GM18499 (cell line): Measurements from ENCODE around the gene MCM6.
A peak's percentile ranks its signal among the peaks of the same experiment; 100 is the strongest.
"Not testable (repeated sequence)": the region's sequence is repeated elsewhere in the genome, so short reads cannot be mapped to it uniquely, and the experiment has no call there.

Source experiments
- ATAC-seq: cut with Tn5 transposase; IDR thresholded peaks from one replicate; pipeline ENCODE4 v1.9.1; 2021; ENCODE audit warnings: moderate number of reproducible peaks; ENCODE audit not compliant: insufficient read depth, unreplicated experiment

Gene MCM6

DNA sequence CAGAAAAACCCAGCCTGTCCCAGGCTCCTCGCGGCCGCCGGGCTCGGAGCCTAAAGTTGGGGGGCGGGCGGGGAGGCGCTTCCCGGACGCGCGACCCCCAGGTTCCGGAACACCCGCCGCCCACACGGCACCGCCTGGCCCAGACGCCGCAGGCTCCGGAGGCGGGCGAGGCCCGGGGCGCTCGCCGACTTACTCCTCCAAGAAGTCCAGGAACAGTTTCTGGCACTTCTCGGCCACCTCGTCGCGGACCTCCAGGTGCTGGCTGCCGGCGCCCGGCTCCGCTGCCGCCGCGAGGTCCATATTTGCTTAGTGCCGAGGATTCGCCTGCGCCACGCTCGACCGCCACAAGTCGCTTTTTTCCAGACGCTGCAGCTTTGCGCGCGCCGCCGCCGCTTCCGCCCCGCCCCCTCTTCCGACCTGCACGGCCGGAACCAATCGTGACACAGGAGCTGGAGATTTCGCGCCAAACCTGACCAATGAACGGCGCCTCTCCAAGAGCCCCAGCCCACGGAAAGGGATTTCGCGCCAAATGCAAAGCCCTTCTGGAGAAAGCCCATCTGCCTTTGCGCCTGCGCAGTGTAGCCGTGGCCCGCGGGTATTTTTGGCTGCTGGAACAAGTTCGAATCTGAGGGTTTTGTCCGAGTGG, at the start of gene MCM6:
TSS of gene MCM6 (minus strand) at position 378 of the 646 bp plus-strand sequence. CDS start at position 300, 78 bp downstream.
- ATAC-seq = peak; percentile 62

DNA sequence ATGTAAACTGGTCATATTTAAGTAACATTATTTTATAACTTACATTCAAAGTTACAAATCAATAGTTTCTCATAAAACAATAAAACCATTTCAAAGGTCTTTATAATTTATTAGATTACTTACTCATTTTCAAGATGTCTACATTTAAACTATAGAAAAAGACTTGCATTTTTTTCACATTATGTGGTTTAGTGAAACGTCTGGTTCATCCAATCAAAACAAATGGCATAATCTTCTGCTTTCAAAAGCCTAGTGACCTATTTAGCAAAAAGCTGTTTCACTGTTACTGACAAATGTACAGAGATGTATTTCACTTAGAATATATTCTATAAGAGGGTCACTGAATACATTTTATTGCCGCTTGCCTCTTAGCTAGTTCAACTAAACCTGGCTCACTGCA, 49.3 kb upstream of the MCM6 start:
- no peak for ATAC-seq

DNA sequence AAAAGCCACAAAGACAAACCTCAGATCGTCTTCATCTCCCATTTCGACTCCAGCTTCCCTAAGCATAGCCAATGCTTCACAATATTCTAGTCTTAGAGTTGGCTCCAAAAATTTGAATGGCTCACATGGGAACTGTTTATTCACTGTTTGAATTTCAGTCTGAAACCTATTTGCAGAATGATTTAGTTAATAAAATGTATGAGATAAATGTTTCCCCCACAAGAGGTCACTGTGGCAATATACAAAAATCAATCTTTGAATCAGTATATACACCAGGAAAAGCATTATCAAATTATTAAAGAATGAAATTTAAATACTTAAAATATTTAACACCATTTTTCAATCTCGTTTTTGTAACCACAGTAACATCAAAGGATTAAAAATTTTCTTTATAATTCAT, 40.0 kb upstream of the MCM6 start:
- no peak for ATAC-seq

DNA sequence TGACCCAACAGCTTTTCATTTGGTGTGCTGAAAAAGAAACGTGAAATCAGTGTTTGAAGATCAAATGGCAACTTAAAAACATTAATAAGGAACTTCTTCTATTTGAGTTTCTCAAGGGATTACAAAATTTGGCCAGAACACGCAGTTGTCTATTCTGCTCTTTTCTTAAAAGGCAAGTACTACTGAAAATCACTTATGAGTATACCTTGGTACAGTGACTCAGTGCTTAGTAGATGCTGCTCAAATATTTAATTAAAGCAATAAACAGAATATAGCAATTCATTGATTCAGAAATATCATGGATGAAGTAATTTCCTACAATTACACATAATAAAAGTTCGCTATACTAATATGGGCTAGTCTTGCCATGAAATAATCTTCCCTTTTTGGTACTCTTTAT, 38.2 kb upstream of the MCM6 start:
- ATAC-seq = no peak

DNA sequence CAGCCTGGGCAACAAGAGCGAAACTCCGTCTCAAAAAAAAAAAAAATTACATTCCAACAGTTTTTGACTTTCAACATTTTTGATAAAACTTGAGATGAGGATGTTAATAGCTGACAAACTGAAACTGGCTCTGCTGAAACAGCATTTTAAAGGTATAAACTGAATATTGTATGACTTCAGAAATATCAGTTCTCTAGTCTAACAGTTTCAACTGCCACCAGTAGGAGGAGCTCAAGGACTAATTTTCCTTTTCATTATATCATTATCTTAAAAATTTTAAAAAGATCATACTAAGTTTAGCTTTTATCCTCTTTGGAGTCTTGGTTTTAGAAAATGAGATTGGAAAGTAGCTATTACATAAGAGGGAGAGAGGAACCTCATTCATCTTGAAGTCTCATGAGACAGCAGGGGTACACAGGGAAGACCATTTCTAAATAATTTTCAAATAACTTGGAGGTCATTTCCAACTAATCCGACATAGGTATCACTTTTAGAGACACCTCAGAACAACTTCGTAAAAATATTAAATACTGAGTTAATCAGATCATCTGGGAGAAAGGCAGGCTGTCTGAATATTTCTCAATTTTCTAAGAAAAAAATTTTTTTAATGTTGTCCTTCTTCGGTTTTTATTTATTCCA, 37.6 kb upstream of the MCM6 start:
- no peak for ATAC-seq

DNA sequence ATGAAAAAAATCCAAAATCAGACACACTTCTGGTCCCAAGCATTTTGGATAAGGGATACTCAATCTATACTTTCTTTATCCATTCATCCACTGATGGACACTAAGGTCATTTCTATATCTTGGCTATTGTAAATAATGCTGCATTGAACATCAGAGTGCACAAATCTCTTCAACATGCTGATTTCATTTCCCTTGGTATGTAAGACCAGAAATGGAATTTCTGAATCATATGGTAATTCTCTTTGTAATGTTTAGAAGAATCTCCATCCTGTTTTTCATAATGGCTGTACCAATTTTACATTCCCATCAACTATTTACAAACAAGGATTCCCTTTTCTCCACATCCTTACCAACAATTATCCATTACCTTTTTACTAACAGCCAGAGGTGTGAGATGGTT, 33.7 kb upstream of the MCM6 start:
- no peak for ATAC-seq

DNA sequence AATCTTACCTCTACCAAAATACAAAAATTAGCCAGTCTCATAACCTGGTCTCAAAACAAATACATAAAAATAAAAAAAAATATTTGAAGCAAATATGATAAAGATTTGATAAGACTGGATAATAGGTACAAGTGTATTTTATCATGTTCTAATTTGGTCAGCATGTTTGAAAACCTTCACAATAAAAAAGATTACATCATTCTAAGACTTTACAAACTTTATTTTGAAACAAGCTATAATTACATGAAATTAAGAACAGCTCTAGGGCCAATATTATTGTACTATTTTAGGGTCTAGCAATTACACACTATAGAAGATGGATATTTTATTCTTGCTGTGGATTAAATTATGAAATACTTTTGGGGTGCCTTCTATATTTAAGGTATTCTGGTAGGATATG, 29.4 kb upstream of the MCM6 start:
- ATAC-seq = no peak

DNA sequence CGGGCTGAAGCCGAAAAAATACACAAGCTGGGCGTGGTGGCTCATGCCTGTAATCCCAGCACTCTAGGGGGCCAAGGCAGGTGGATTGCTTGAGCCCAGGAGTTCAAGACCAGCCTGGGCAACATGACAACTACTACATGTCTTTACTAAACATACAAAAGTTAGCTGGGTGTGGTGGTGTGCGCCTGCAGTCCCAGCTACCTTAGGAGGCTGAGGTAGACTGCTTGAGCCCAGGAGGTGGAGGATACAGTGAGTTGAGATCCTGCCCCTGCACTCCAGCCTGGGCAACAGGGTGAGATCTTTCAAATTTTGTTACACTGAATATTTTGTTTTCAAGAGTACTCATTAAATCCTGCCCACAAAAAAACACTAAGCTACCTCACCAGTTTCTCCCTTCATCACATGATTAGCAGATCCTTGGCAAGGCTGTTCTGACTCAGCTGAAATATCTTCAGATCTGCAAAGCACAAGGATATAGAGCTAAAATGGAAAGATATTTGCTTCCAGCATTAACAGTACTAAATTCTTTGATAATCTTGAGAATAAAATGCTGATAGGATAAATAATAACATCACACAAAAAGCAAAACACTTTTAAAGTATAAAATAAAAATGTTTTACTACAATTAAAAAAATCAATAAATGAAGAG, 28.2 kb upstream of the MCM6 start:
- ATAC-seq = no peak

DNA sequence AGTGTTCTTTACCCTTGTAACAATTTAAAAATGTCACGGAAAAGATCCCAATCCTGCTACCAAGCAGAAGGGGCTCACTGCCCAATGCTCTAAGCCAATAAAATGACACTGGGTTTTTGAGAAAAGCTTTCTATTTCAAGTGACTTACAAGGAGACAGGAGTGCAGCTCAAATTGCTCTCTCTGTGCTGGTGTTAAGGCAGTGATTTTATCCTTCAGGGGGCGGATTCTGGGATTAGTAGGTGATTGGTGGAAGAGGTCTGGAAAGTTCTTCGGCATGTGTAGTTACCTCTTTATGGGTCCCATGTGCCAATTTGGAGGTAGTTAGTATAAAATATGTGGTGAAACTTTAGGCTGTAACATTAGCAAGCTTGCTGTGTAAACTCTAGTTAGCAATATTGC, 27.4 kb upstream of the MCM6 start:
- ATAC-seq = no peak

DNA sequence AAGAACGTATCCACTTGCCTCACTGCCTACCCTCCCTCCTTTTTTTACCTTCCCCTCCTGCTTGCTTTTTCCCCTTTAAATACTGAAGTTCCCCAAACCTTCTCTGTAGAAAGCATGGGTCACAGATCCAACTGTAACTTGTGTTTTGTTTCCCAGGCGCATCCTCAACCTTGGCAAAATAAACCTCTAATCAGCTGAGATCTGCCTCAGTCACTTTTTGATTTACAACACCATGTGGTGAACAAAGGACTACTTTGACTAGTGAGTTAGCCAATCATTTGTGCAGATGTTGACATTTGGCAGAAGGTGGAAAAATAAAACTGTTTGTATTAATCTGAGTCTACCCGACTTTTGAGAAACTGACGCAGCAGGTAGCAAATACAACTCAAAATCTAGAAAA, 23.3 kb upstream of the MCM6 start:
- ATAC-seq = no peak

DNA sequence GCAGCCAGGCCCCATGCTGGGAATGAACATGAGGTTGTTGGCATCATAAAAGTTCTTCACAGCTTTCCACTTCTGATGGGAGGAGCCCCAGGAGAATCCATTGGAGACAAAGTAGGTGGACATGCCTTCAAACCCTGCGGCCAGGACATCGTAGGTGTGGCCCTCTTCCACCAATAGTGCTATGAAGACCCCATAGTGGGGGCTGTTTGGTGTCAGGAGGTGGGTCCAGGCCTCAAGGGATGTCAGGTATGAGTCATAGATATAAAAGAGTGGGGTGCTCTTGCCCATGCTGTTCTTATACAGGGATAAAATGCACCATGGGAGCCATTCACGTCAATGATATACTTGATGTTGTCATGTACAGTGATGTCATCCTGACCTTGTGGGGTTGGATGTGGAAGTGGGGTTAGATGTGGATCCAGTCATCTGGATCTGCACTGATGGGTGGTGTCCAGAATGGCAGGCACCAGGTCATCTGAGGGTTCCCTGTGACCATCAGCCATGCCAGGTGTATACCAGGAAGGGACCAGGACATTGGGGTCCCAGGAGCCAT, 22.1 kb upstream of the MCM6 start:
- ATAC-seq = no peak

DNA sequence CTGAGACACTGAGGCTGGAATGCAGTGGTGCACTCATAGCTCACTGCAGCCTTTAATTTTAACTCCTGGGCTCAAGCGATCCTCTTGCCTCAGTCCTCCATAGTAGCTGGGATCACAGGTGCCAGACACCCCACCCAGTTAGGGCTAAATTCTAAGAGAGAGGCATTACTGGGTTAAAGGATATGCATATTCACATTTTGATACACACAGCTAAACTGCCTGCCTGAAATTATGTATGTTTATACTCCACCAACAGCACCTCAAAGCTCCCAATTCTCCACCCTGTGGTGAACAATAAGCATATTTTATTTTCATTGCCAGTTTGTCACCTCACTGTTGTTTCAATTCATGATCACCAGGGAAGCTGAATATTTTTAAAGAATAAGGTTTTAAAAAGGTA, 18.7 kb upstream of the MCM6 start:
- ATAC-seq = no peak

DNA sequence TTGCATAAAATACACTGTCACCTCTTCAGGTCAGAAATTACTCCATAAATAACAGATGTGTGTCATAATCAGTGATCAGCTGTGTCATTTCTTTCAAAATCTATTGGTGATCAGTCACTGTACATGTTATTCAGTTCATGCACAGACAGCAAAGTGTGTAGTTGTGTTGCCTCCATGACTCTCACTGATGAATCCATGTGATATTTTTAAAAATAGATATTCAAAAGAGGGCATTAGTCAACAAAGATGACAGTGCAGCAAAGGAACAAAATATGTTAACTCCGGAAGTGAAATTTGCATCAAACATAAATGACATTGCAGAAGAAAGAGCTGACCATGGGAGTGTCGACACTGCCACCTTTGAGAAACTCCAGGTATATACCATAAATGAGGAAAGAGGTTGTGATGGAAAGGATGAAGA, 17.1 kb upstream of the MCM6 start:
- ATAC-seq = no peak

DNA sequence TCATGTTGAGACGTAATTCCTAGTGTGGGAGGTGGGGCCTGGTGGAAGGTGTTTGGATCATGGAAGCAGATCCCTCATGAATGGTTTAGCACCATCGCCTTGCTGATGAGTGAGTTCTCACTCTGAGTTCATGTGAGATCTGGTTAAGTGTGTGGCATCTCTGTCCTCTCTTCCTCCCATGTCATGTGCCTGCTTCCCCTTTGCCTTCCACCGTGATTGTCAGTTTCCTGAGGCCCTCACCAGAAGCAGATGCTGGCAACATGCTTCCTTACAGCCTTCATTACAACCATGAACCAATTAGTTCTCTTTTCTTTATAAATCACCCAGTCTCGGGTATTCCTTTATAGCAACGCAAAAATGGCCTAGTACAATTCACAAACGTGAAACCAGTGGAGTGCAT, 14.6 kb upstream of the MCM6 start:
- no peak for ATAC-seq

DNA sequence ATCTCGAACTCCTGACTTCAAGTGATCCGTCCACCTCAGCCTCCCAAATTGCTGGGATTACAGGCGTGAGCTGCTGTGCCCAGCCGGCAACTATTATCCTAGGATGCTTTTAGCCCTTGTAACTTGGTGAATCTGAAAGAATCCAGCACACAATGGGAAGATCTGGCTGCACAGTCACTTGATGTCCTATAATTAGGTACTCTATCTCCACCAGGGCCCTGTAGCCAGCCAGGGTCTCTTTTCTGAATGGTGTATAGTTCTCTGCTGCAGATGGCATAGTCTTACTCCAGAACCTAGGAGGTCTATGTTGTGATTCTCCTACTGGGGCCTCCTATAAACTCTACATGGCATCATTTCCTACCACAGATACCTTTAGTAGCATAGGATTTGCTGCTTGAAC, 13.9 kb upstream of the MCM6 start:
- ATAC-seq = no peak

DNA sequence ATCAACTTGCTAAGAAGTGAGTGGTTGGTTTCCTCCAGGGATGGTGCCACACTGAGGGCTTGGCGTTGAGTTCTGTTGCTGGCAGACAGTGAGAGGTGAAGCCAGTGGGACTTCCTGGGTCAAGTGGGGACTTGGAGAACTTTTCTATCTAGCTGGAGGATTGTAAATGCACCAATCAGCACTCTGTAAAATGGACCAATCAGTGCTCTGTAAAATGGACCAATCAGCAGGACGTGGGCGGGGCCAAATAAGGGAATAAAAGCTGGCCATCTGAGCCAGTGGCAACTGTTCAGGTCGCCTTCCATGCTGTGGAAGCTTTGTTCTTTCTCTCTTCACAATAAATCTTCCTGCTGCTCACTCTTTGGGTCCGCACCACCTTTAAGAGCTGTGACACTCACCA, 12.3 kb upstream of the MCM6 start:
- not testable (repeated sequence) for ATAC-seq

DNA sequence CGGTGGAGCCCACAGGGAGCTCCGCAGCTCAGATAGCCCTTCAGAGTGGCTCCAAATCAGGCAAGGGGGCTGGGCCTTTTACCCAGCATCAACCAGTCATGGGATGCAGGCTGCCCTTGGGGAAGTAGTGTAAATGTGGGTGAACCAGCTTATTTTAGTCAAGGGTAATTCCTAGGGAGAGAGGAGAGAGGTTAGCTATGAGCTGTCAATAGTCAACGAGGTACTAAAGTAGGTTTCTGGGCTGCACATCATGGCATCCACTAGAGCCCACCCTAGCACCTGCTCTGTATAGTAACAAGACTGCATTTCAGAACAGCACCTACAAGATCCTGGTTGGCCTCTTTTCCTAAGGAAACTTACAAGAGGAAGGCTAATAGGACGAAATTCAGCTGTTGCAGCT, 9.5 kb upstream of the MCM6 start:
- ATAC-seq = no peak

DNA sequence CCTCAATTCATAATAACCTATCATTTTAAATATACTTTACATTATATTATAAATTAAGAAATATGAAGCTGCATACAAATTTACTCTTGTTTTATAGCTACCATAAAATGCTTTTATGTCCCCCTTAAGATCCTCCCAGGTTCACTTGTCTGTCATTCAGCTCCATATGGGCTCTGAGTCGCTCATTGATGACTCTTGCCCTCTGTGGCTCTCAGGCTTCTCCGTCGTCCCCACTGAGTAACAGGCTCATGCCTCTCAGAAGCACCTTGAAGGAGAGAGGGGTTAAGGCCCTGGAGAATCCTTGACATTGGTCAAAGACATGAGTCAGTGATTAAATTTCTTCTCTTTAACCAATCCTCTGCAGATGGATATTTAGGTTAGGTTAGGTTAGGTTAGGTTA, 6.2 kb upstream of the MCM6 start:
- no peak for ATAC-seq

DNA sequence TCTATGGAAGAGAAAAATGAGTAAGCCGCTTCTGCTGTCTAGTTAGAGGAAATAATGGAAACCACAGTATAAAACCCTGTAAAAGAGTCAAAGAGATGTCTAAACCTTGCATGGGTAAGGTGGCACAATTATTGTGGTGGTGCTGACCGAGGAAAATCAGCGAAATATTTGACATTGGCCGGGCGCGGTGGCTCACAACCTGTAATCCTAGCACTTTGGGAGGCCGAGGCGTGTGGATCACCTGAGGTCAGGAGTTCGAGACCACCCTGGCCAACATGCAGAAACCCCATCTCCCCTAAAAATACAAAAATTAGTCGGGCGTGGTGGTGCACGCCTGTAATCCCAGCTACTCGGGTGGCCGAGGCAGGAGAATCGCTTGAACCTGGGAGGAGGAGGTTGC, 527 bp upstream of the MCM6 start:
- ATAC-seq = not testable (repeated sequence)

DNA sequence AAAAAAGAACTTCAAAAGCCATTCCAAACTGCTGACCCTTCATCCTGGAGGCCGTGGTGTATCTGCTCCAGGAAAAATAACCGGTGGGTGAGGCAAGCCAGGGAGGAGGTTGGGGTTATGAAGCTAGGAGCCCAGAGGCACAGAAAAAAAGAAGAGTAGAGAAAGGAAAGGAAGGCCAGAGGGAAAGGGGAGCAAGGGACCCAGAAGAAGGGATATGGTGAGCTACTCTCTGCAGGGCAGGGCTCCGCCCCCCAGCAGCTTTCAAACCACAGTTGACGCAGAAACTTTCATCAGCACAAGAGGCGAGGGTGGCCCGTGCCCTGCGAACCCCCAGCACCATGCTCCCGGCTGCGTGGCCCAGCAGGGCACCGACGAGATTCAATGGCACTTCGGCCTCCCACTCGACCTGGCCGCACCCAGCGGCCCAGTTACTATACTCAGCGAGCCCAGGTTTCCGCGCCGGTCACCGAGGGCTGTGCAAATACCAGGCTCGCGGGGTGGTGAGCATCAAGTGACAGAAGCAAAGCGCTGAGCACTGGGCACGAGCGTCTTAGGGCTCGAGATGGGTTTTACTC, 665 bp downstream of the MCM6 start:
- peak; percentile 49 for ATAC-seq

DNA sequence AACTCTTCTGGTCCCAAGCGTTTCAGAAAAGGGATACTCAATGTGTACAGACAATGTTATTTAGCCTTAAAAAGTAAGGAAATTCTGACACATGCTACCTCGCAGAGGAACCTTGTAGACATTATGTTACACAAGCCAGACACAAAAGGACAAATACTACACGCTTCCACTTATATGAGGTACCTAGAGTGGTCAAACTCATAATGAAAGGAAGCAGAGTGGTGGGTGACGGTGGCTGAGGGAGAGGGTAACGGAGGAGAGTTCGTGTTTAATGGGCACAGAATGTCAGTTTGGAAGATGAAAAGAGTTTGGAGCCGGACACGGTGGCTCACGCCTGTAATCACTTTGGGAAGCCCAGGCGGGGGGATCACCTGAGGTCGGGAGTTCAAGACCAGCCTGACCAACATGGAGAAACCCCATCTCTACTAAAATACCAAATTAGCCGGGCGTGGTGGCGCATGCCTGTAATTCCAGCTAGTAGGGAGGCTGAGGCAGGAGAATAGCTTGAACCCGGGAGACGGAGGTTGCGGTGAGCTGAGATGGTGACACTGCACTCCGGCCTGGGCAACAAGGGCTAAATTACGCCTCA, 1.4 kb downstream of the MCM6 start:
- ATAC-seq = no peak
